AG20443 (cell line): ENCODE data around the gene TLDC2.

Source experiments
- DNase-seq: peaks from one replicate; pipeline ENCODE4 v3.0.0; 2012; ENCODE audit warnings: low spot score, mixed read lengths

Gene TLDC2

GRCh38 chr20:36850759-36851158, 25.2 kb upstream of the TLDC2 start:
- no peak for DNase-seq

- DNase-seq, result no peak
Observed at GRCh38 chr20:36851490-36851889, 24.4 kb upstream of the TLDC2 start.

GRCh38 chr20:36852187-36852586, 23.8 kb upstream of the TLDC2 start:
- DNase-seq, result peak; percentile 54

GRCh38 chr20:36854348-36855240, 21.3 kb upstream of the TLDC2 start:
- DNase-seq, result no peak

GRCh38 chr20:36855241-36855657, 20.7 kb upstream of the TLDC2 start:
- no peak for DNase-seq

- DNase-seq, result no peak
Observed at GRCh38 chr20:36856195-36856594, 19.7 kb upstream of the TLDC2 start.

GRCh38 chr20:36856691-36857635, 19.0 kb upstream of the TLDC2 start:
- no peak for DNase-seq

- DNase-seq, result no peak
Observed at GRCh38 chr20:36859282-36859555, 16.7 kb upstream of the TLDC2 start.

GRCh38 chr20:36859700-36860330, 16.1 kb upstream of the TLDC2 start:
- no peak for DNase-seq

GRCh38 chr20:36860339-36860738, 15.6 kb upstream of the TLDC2 start:
- DNase-seq, result no peak

GRCh38 chr20:36860811-36861624, 14.9 kb upstream of the TLDC2 start:
- DNase-seq, result no peak

- no peak for DNase-seq
Observed at GRCh38 chr20:36861625-36861874, 14.4 kb upstream of the TLDC2 start.

- DNase-seq, result peak; percentile 92
Observed at GRCh38 chr20:36861875-36862801, 13.8 kb upstream of the TLDC2 start.

GRCh38 chr20:36862857-36863668, 12.9 kb upstream of the TLDC2 start:
- no peak for DNase-seq

- DNase-seq, result no peak
Observed at GRCh38 chr20:36865076-36865860, 10.7 kb upstream of the TLDC2 start.

GRCh38 chr20:36865861-36866149, 10.1 kb upstream of the TLDC2 start:
- DNase-seq, result no peak

- no peak for DNase-seq
Observed at GRCh38 chr20:36866164-36866563, 9.8 kb upstream of the TLDC2 start.

- peak; percentile 80 for DNase-seq
Observed at GRCh38 chr20:36866681-36867495, 9.1 kb upstream of the TLDC2 start.
